HG03354 (cell line): ENCODE results near the gene RAB24.
A peak's percentile ranks its signal among the peaks of the same experiment; 100 is the strongest.
"Not testable (repeated sequence)": the region's sequence is repeated elsewhere in the genome, so short reads cannot be mapped to it uniquely, and the experiment has no call there.

ENCODE experiments used
- ATAC-seq: cut with Tn5 transposase; IDR thresholded peaks from one replicate; pipeline ENCODE4 v1.9.1; 2021; ENCODE audit warnings: mild to moderate bottlenecking; ENCODE audit not compliant: unreplicated experiment, poor library complexity, severe bottlenecking

RAB24 gene

GRCh38 chr5:177303121-177303924 is at the start of gene RAB24, which contains the start of gene PRELID1:
Gene RAB24, minus strand, starts transcription at chr5:177303719. Its CDS starts 431 bp downstream, at chr5:177303288.
Gene PRELID1, plus strand, starts transcription at chr5:177303799. Its CDS starts 187 bp downstream, at chr5:177303986.
- peak; percentile 73 for ATAC-seq

- ATAC-seq: no peak
Measured at GRCh38 chr5:177353093-177353492, 49.6 kb upstream of the RAB24 start.

GRCh38 chr5:177351392-177352329 is 48.1 kb upstream of the RAB24 start, which contains the start of gene LMAN2:
Gene LMAN2, minus strand, starts transcription at chr5:177351668. Its CDS starts 21 bp downstream, at chr5:177351647.
- ATAC-seq: peak; percentile 95

GRCh38 chr5:177350776-177351391 is 47.4 kb upstream of the RAB24 start:
- no peak for ATAC-seq

GRCh38 chr5:177349762-177350161 is 46.2 kb upstream of the RAB24 start:
- no peak for ATAC-seq

GRCh38 chr5:177349362-177349647 is 45.8 kb upstream of the RAB24 start:
- no peak for ATAC-seq

GRCh38 chr5:177347699-177348098 is 44.2 kb upstream of the RAB24 start:
- ATAC-seq: no peak

- ATAC-seq: no peak
Measured at GRCh38 chr5:177346820-177347219, 43.3 kb upstream of the RAB24 start.

GRCh38 chr5:177344891-177345290 is 41.4 kb upstream of the RAB24 start:
- ATAC-seq: no peak

- ATAC-seq: no peak
Measured at GRCh38 chr5:177343777-177344176, 40.3 kb upstream of the RAB24 start.

GRCh38 chr5:177343000-177343399 is 39.5 kb upstream of the RAB24 start:
- ATAC-seq: not testable (repeated sequence)

GRCh38 chr5:177339107-177339638 is 35.7 kb upstream of the RAB24 start:
- ATAC-seq: no peak

GRCh38 chr5:177338251-177339106 is 35.0 kb upstream of the RAB24 start:
- ATAC-seq: no peak

GRCh38 chr5:177336603-177337494 is 33.3 kb upstream of the RAB24 start:
- no peak for ATAC-seq

GRCh38 chr5:177336112-177336511 is 32.6 kb upstream of the RAB24 start:
- ATAC-seq: no peak

GRCh38 chr5:177335701-177336065 is 32.2 kb upstream of the RAB24 start:
- no peak for ATAC-seq

GRCh38 chr5:177334781-177335700 is 31.5 kb upstream of the RAB24 start:
- no peak for ATAC-seq
